Stimulated activated CD4-positive, alpha-beta T cell treated with anti-CD3 and anti-CD28 coated beads, Interleukin-4, amount 100 ng/mL, for 24 hours (primary cell): ENCODE measurements around the gene DNM3.
A peak's percentile ranks its signal among the peaks of the same experiment; 100 is the strongest.
"Not testable (repeated sequence)": the region's sequence is repeated elsewhere in the genome, so short reads cannot be mapped to it uniquely, and the experiment has no call there.

Source experiments
- DNase-seq: peaks from one replicate; pipeline ENCODE4 v3.0.0-alpha.2; 2020

DNM3 gene

GRCh38 chr1:172051898-172052297 is 210.6 kb downstream of the DNM3 start:
- no peak for DNase-seq

- no peak for DNase-seq
These were observed 212.9 kb downstream of the DNM3 start for GRCh38 chr1:172054172-172054571.

GRCh38 chr1:172055816-172056419 is 214.6 kb downstream of the DNM3 start:
- DNase-seq, result not testable (repeated sequence)

GRCh38 chr1:172068334-172068733 is 227.0 kb downstream of the DNM3 start:
- DNase-seq, result no peak

GRCh38 chr1:172069051-172069450 is 227.8 kb downstream of the DNM3 start:
- no peak for DNase-seq

GRCh38 chr1:172069534-172069933 is 228.2 kb downstream of the DNM3 start:
- DNase-seq, result no peak

- no peak for DNase-seq
These were observed 228.8 kb downstream of the DNM3 start for GRCh38 chr1:172070055-172070454.

- DNase-seq, result no peak
These were observed 230.4 kb downstream of the DNM3 start for GRCh38 chr1:172071746-172072145.

- not testable (repeated sequence) for DNase-seq
These were observed 238.6 kb downstream of the DNM3 start for GRCh38 chr1:172079859-172080258.

GRCh38 chr1:172083191-172083590 is 241.9 kb downstream of the DNM3 start:
- DNase-seq, result no peak

GRCh38 chr1:172084876-172085275 is 243.6 kb downstream of the DNM3 start:
- no peak for DNase-seq

GRCh38 chr1:172085317-172085716 is 244.0 kb downstream of the DNM3 start:
- DNase-seq, result no peak

GRCh38 chr1:172086137-172086536 is 244.8 kb downstream of the DNM3 start:
- no peak for DNase-seq

- no peak for DNase-seq
These were observed 247.0 kb downstream of the DNM3 start for GRCh38 chr1:172088256-172088655.

GRCh38 chr1:172089768-172090510 is 248.6 kb downstream of the DNM3 start:
- DNase-seq, result peak; percentile 65

- no peak for DNase-seq
These were observed 249.2 kb downstream of the DNM3 start for GRCh38 chr1:172090511-172090817.

GRCh38 chr1:172095846-172096245 is 254.5 kb downstream of the DNM3 start:
- DNase-seq, result no peak

- no peak for DNase-seq
These were observed 263.9 kb downstream of the DNM3 start for GRCh38 chr1:172105230-172105629.

- no peak for DNase-seq
These were observed 266.1 kb downstream of the DNM3 start for GRCh38 chr1:172107316-172107975.

- no peak for DNase-seq
These were observed 267.0 kb downstream of the DNM3 start for GRCh38 chr1:172108161-172108893.

GRCh38 chr1:172109359-172109758 is 268.1 kb downstream of the DNM3 start:
- DNase-seq, result no peak

- DNase-seq, result no peak
These were observed 271.3 kb downstream of the DNM3 start for GRCh38 chr1:172112576-172112975.

- peak; percentile 14 for DNase-seq
These were observed 276.5 kb downstream of the DNM3 start for GRCh38 chr1:172117800-172118199.

GRCh38 chr1:172118618-172119017 is 277.3 kb downstream of the DNM3 start:
- DNase-seq, result no peak
